Tibial nerve (tissue), 4 donors: ENCODE measurements around the gene GNAT1.

ENCODE experiments used
- EP300 ChIP-seq, 2 donors: sonication (generic); formaldehyde crosslinking; IDR thresholded peaks; one replicate each; pipeline ENCODE4 v1.6.1; 2017; ENCODE audit warnings: antibody characterized with exemption in 2 of 2, mild to moderate bottlenecking in 1 of 2
- POLR2A ChIP-seq, 2 donors: fragments of 450-650 bp; IDR thresholded peaks; one replicate each; pipeline ENCODE4 v1.6.1; 2017; ENCODE audit warnings: antibody characterized with exemption in 2 of 2, mild to moderate bottlenecking in 2 of 2, moderate library complexity in 2 of 2
- TF ChIP-seq, protein P1 (sequence below), 5 experiments: fragments of 200-600 bp in 3 of 5; fragments of 450-650 bp in 2 of 5; sonication (generic) in 3 of 5; IDR thresholded peaks; one replicate each; pipeline ENCODE4 v1.5.1; 2016 to 2019; ENCODE audit warnings: antibody characterized with exemption in 5 of 5, mild to moderate bottlenecking in 3 of 5, moderate library complexity in 2 of 5

GRCh38 chr3:50186096-50186495, 5.3 kb upstream of the GNAT1 start:
- TF ChIP-seq, protein P1, sequence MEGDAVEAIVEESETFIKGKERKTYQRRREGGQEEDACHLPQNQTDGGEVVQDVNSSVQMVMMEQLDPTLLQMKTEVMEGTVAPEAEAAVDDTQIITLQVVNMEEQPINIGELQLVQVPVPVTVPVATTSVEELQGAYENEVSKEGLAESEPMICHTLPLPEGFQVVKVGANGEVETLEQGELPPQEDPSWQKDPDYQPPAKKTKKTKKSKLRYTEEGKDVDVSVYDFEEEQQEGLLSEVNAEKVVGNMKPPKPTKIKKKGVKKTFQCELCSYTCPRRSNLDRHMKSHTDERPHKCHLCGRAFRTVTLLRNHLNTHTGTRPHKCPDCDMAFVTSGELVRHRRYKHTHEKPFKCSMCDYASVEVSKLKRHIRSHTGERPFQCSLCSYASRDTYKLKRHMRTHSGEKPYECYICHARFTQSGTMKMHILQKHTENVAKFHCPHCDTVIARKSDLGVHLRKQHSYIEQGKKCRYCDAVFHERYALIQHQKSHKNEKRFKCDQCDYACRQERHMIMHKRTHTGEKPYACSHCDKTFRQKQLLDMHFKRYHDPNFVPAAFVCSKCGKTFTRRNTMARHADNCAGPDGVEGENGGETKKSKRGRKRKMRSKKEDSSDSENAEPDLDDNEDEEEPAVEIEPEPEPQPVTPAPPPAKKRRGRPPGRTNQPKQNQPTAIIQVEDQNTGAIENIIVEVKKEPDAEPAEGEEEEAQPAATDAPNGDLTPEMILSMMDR (IDR thresholded peaks at IDR 0.05): no peak
- TF ChIP-seq POLR2A (IDR thresholded peaks at IDR 0.05): no peak
- no peak for TF ChIP-seq EP300 (IDR thresholded peaks at IDR 0.05)
